Small intestine (tissue), 7 donors: ENCODE measurements around the gene DHODH. TPM values are rescaled to one million over a fixed set of nuclear protein-coding genes. Genes with fewer than 3 reads are reported as not detected.
"Not testable (repeated sequence)": the region's sequence is repeated elsewhere in the genome, so short reads cannot be mapped to it uniquely, and the experiment has no call there.

Source experiments
- DNase-seq, 2 donors: peaks; one replicate each; pipeline versions ENCODE4 v3.0.0 to v3.0.0-alpha.2; 2013
- FAIRE-seq: peaks from 2 replicates; lab custom pipeline; 2012; peaks lifted over from hg19 to GRCh38; lab: Jason Lieb, UNC
- H3K27ac ChIP-seq, 3 donors: one replicate each; pipeline ENCODE4 v1.5.1; 2013; ENCODE audit warnings: low read length in 2 of 3, mild to moderate bottlenecking in 2 of 3, control low read depth in 1 of 3, inconsistent platforms in 1 of 3, low read depth in 1 of 3, moderate library complexity in 1 of 3
- H3K27me3 ChIP-seq, 3 donors: one replicate each; pipeline ENCODE4 v1.6.1; 2013; ENCODE audit warnings: low read length in 3 of 3, inconsistent platforms in 1 of 3; ENCODE audit not compliant: control insufficient read depth in 3 of 3, insufficient read depth in 3 of 3
- H3K36me3 ChIP-seq, 3 donors: one replicate each; pipeline ENCODE4 v1.6.1; 2013; ENCODE audit warnings: low read length in 3 of 3, inconsistent platforms in 1 of 3, low read depth in 1 of 3, mild to moderate bottlenecking in 1 of 3, moderate library complexity in 1 of 3; ENCODE audit not compliant: control insufficient read depth in 3 of 3, insufficient read depth in 2 of 3
- H3K4me1 ChIP-seq, 3 donors: one replicate each; pipeline ENCODE4 v1.6.1; 2013; ENCODE audit warnings: low read length in 2 of 3, inconsistent platforms in 1 of 3, low read depth in 1 of 3, mild to moderate bottlenecking in 1 of 3, moderate library complexity in 1 of 3; ENCODE audit not compliant: control insufficient read depth in 3 of 3, insufficient read depth in 2 of 3
- H3K4me3 ChIP-seq, 3 donors: one replicate each; pipeline ENCODE4 v1.5.1; 2013; ENCODE audit warnings: low read length in 3 of 3, control low read depth in 1 of 3, inconsistent platforms in 1 of 3, low read depth in 1 of 3, mild to moderate bottlenecking in 1 of 3, moderate library complexity in 1 of 3
- H3K9me3 ChIP-seq, 2 donors: one replicate each; pipeline ENCODE4 v1.6.1; 2013; ENCODE audit warnings: low read depth in 1 of 2, low read length in 1 of 2; ENCODE audit not compliant: control insufficient read depth in 2 of 2, insufficient read depth in 1 of 2
- WGBS, 3 donors: extraction: QIAGEN DNeasy Blood & Tissue Kit; methylation state at CpG; one replicate each; pipeline ENCODE4 v1.1.7; 2013; 5-methylcytosine and 5-hydroxymethylcytosine counted together
- polyA plus RNA-seq, 4 donors: library from polyadenylated mRNA; stranded (reverse) in 3 of 4; unstranded in 1 of 4; fragments of 200-250 nt in 3 of 4; fragments of 120-200 nt in 1 of 4; gene quantifications; one replicate each; pipeline versions ENCODE4 v1.2.1 to v1.2.3, GENCODE V29; 2013
- donor health status: healthy with polysubstance abuse.
- donor health status: control.
- donor health status: control.
- donor health status: Bipolar disorder and iron deficiency.
- donor health status: healthy.

The DHODH gene
- polyA plus RNA-seq, 4 donors = 1.1 to 8.3 (median 5.1) TPM

- 86 to 93% (median 92%) methylated on average over 4 of the region's 4 CpGs for WGBS, 3 donors
- Histone ChIP-seq H3K9me3 (peaks cover 0 to 10% of the 10 kb centered on the region in 2 donors), H3K4me1 (no peaks in the 10 kb centered on the region), H3K4me3 (no peak overlapping the region), H3K27me3 (no peaks in the 10 kb centered on the region), H3K27ac (no peak overlapping the region), H3K36me3 (no peaks in the 10 kb centered on the region)
- no peak for DNase-seq
- FAIRE-seq = no peak
Observed at GRCh38 chr16:72050769-72051464, 42.4 kb downstream of the DHODH start.

DNA sequence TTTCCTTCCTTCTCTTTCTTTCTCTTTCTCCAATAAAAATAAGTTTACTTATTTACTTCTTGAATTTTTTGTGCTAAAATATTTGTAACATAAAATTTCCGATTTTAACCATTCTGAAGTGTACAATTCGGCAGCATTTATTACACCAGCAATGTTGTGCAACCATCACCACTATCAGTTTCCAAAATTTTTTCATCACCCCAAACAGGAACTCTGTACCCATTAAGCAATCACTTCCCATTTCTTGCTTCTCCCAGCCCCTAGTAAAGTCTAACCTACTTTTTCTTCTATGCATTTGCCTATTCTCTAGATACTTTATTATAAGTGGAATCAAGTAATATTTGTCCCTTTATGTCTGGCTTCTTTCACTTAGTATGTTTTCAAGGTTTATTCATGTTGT is 43.3 kb downstream of the DHODH start:
- 78 to 90% (median 81%) methylated on average over 2 of the region's 2 CpGs for WGBS, 3 donors
- H3K9me3 ChIP-seq = peaks cover 0 to 10% of the 10 kb centered on the region in 2 donors
- no peaks in the 10 kb centered on the region for H3K4me1 ChIP-seq
- FAIRE-seq = no peak
- H3K27ac ChIP-seq = no peak overlapping the region
- DNase-seq = no peak
- no peaks in the 10 kb centered on the region for H3K27me3 ChIP-seq
- no peak overlapping the region for H3K4me3 ChIP-seq
- no peaks in the 10 kb centered on the region for H3K36me3 ChIP-seq

- not testable (repeated sequence) for H3K4me3 ChIP-seq, H3K27ac ChIP-seq, H3K27me3 ChIP-seq, H3K4me1 ChIP-seq, DNase-seq, H3K9me3 ChIP-seq, FAIRE-seq, H3K36me3 ChIP-seq
- 85 to 90% (median 87%) methylated on average over 5 of the region's 5 CpGs for WGBS, 3 donors
Observed at GRCh38 chr16:72054254-72054847, 45.8 kb downstream of the DHODH start, which contains the start of gene HP. Gene HP, plus strand, starts transcription at chr16:72054505. Its CDS starts 148 bp downstream, at chr16:72054653.

- Histone ChIP-seq H3K27me3 (no peaks in the 10 kb centered on the region), H3K27ac (no peak overlapping the region), H3K9me3 (no peaks in the 10 kb centered on the region), H3K4me1 (no peaks in the 10 kb centered on the region), H3K4me3 (no peak overlapping the region), H3K36me3 (no peaks in the 10 kb centered on the region)
- FAIRE-seq (no peak), DNase-seq (no peak)
- 65 to 88% (median 66%) methylated on average over 4 of the region's 4 CpGs for WGBS, 3 donors
Observed at GRCh38 chr16:72055911-72056310, 47.4 kb downstream of the DHODH start.

DNA sequence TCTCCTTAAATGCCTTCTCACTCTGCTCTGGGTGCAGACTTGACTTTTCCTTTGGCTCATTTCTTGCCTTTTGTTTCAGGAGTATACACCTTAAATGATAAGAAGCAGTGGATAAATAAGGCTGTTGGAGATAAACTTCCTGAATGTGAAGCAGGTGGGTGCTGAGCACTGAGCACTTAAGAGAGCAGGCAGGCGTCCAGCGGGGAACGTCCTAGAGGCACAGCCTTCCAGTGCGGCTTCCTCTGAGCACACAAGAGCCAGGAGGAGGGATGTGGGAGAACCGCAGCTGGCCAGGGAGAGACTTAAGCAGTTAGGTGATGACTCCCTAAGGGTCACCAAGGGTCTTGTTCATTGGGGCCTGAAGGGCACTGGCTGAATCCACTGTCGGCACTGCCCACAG is 48.8 kb downstream of the DHODH start:
- not testable (repeated sequence) for FAIRE-seq, H3K27me3 ChIP-seq, H3K4me1 ChIP-seq, DNase-seq, H3K27ac ChIP-seq, H3K4me3 ChIP-seq, H3K9me3 ChIP-seq, H3K36me3 ChIP-seq
- WGBS, 3 donors = 27 to 46% methylated on average over 1 of the region's 6 CpGs; no CpG with 5 or more reads in 1 of the 3 donors

- not testable (repeated sequence) for DNase-seq, H3K36me3 ChIP-seq
Observed at GRCh38 chr16:72059060-72059459, 50.5 kb downstream of the DHODH start.

DNA sequence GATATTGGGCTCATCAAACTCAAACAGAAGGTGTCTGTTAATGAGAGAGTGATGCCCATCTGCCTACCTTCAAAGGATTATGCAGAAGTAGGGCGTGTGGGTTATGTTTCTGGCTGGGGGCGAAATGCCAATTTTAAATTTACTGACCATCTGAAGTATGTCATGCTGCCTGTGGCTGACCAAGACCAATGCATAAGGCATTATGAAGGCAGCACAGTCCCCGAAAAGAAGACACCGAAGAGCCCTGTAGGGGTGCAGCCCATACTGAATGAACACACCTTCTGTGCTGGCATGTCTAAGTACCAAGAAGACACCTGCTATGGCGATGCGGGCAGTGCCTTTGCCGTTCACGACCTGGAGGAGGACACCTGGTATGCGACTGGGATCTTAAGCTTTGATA is 51.9 kb downstream of the DHODH start:
- H3K27ac ChIP-seq = no peak overlapping the region
- WGBS, 3 donors = 87 to 94% (median 92%) methylated on average over 9 of the region's 9 CpGs
- H3K9me3 ChIP-seq = no peaks in the 10 kb centered on the region
- DNase-seq (no peak), FAIRE-seq (no peak)
- H3K4me1 ChIP-seq = no peaks in the 10 kb centered on the region
- no peak overlapping the region for H3K4me3 ChIP-seq
- no peaks in the 10 kb centered on the region for H3K36me3 ChIP-seq
- H3K27me3 ChIP-seq = no peaks in the 10 kb centered on the region

More at GRCh38 chr16:72059060-72059459, 50.5 kb downstream of the DHODH start:
- not testable (repeated sequence) for FAIRE-seq, H3K4me3 ChIP-seq, H3K9me3 ChIP-seq, H3K27me3 ChIP-seq, H3K4me1 ChIP-seq, H3K27ac ChIP-seq
- WGBS, 3 donors = 53 to 81% (median 54%) methylated on average over 6 of the region's 7 CpGs

GRCh38 chr16:72061564-72061963 is 53.0 kb downstream of the DHODH start:
- Histone ChIP-seq H3K4me3 (no peak overlapping the region), H3K36me3 (no peaks in the 10 kb centered on the region), H3K27me3 (no peaks in the 10 kb centered on the region), H3K27ac (no peak overlapping the region), H3K9me3 (no peaks in the 10 kb centered on the region), H3K4me1 (no peaks in the 10 kb centered on the region)
- FAIRE-seq (no peak), DNase-seq (no peak)
- WGBS, 3 donors = 89 to 95% (median 92%) methylated on average over 1 of the region's 1 CpG
